Sigmoid colon (tissue), 4 donors: ENCODE results near the gene SERINC5.

Experiments used
- CTCF ChIP-seq, 4 experiments: fragments of 450-650 bp in 3 of 4; fragments of 200-600 bp in 1 of 4; IDR thresholded peaks; one replicate each; pipeline ENCODE4 v1.5.1; 2016 to 2019; ENCODE audit warnings: antibody characterized with exemption in 4 of 4, mild to moderate bottlenecking in 3 of 4, moderate library complexity in 2 of 4
- EP300 ChIP-seq, 4 donors: sonication (generic); formaldehyde crosslinking; IDR thresholded peaks; one replicate each; pipeline ENCODE4 v1.6.1; 2017; ENCODE audit warnings: antibody characterized with exemption in 4 of 4
- POLR2AphosphoS5 ChIP-seq, 4 donors: sonication (generic); formaldehyde crosslinking; IDR thresholded peaks; one replicate each; pipeline ENCODE4 v1.6.1; 2017; ENCODE audit warnings: antibody characterized with exemption in 4 of 4

GRCh38 chr5:80174790-80175189, 81.1 kb downstream of the SERINC5 start:
- TF ChIP-seq CTCF (IDR thresholded peaks at IDR 0.05) (no peak), POLR2AphosphoS5 (IDR thresholded peaks at IDR 0.05) (no peak), EP300 (IDR thresholded peaks at IDR 0.05) (no peak)
